CD4-positive, alpha-beta T cell treated with Interleukin-4 for 1 hour (primary cell): Measurements from ENCODE around the gene CGB1.
A peak's percentile ranks its signal among the peaks of the same experiment; 100 is the strongest.

Source experiments
- DNase-seq, 2 donors: peaks; one replicate each; pipeline ENCODE4 v3.0.0-alpha.2; 2020 to 2022

The CGB1 gene

DNA sequence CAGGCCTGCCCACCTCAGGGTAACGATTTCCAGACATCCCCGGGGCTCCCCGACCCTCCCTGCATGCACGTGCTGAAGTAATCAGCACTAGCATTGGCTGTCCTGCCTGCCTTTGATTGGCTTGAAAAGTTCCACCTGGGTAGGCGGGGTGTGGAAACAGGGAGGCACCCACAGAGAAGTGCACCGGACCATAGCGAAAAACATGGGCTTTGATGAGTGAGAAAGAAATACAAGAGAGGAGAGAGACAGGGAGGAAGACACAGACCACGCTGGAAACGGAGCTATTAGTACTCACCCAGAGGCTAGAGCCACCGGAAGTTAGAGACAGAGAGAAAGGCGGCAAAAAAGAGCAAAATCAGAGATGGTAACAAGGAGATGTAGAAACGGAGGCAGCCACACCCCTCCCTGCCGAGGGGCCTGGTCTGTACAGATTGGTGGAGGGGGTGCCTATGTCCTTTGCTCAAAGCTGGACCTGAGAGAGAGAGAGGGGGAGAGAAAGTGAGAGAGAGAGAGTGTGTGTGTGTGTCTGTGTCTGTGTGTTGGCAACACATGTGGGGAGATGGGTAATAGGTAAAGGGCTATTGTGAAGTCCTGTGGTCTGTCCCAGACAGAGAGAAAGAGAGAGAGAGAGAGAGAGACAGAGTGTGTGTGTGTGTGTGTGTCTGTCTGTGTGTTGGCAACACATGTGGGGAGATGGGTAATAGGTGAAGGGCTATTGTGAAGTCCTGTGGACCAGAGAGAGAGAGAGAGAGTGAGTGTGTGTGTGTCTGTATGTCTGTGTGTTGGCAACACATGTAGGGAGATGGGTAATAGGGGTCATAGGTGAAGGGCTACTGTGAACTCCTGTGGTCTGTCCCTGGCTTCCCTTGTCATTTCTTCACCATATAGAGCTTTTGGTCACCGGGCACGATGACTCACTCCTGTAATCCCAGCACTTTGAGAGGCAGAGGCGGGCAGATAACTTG is 15.5 kb downstream of the CGB1 start:
- DNase-seq = no peak

DNA sequence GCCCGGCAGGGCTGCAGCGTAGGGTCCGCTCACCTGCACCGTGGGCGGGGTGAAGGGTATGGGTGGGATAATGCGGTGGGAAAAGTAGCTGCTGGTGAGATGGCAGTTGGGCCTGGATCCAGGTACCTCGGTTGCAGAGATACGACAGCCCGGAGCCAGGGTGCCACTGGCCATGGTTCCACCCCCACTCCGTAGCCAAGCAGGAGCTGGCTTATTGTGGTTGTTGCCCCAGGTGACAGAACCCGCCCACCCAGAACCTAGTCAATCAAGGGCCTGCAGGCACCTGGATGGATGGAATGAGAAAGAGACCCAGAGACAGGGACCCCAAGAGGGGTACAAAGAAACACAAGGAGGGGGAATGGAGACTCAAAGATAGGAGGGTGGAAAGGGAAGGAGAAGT is 16.4 kb downstream of the CGB1 start:
- no peak for DNase-seq

GRCh38 chr19:49019242-49019932 is 17.3 kb downstream of the CGB1 start:
- peak; percentile 70 to 72 for DNase-seq

GRCh38 chr19:49018388-49019241 is 18.1 kb downstream of the CGB1 start:
- peak in 1 of 2 donors; percentile 19 for DNase-seq

GRCh38 chr19:49017666-49018351 is 18.9 kb downstream of the CGB1 start:
- DNase-seq = peak; percentile 72 to 73

GRCh38 chr19:49017041-49017665 is 19.5 kb downstream of the CGB1 start, which contains the start of gene LHB:
TSS of gene LHB (minus strand) at chr19:49017091. CDS start at chr19:49017081, 10 bp downstream.
- DNase-seq = no peak

DNA sequence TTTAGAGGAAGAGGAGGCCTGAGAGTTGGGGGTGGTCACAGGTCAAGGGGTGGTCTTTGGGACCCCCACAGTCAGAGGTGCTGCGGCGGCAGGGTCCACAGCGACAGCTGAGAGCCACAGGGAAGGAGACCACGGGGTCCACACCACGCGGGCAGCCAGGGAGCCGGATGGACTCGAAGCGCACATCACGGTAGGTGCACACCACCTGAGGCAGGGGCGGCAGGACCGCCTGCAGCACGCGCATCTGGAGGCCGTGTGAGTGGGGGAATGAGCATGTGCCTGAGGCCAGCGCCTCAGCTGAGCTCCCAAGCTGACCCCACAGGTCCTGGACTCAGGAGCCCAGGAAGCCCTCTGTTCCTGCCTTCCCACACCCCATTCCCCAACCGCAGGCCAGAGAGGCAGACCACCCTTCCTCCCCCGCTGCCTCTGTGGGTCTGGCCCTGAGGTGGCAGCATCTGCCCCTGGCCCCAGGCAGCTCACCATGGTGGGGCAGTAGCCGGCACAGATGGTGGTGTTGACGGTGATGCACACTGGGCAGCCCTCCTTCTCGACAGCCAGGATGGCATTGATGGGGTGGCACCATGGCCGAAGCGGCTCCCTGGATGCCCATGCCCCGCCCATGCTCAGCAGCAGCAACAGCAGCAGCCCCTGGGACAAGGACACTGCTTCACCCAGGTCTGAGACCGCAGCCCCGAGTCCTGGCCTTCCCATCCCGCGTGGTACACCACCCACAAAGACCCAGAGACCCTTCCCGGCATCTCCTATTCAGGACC is 20.4 kb downstream of the CGB1 start:
- no peak for DNase-seq

DNA sequence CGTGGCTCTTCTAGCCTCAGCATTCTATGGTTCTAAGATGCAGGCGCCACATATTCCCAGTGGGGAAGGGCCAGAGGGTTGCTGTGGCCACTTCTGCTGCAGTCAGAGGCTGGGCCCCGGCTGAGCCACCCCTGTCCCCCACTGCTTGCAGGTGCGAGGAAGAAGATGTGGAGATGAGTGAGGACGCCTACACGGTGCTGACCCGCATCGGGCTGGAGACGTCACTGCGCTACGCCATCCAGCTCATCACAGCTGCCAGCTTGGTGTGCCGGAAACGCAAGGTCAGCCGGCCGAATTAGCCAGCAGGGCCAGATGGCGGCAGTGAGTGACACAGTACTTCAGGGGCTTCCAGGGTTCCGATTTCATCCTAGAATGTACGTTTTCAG is 21.8 kb downstream of the CGB1 start:
- DNase-seq = no peak

DNA sequence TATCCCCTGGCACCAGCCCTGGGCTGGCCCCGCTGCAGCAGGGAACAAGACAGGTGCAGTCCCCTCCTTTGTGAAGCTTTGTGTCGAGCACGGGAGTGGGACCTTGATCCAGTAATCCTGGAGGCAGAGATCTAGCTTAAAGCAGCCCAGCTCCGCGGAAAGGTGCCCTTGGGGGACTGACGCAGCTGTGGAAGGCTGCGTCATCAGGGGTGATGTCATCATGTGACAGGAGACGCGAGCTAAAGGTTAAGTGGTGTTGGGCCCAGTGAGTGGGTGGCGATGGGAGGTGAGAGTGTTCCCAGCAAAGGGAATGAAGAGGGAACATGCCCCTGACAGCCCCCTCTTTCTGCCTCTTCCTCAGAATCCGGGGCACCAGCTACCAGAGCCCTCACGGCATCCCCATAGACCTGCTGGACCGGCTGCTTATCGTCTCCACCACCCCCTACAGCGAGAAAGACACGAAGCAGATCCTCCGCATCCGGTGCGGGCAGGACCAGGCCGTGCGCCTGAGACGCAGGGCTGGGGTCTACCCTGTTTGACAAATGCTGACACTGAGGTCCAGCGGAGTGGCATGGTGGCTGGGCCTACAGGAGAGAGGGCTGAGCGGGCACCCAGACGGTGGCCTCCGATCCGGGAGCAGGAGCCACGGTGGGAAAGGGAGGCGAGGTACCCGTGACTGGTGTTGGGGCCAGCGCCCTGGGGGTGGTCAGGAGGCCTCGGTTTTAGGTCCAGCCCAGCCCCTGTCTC is 22.4 kb downstream of the CGB1 start:
- no peak for DNase-seq

GRCh38 chr19:49011194-49011593 is 25.5 kb downstream of the CGB1 start:
- DNase-seq = no peak

GRCh38 chr19:49010453-49010852 is 26.2 kb downstream of the CGB1 start:
- DNase-seq = no peak

- DNase-seq = no peak
These were observed 26.9 kb downstream of the CGB1 start for GRCh38 chr19:49009828-49010227.

- DNase-seq = no peak
These were observed 29.8 kb downstream of the CGB1 start for GRCh38 chr19:49006905-49007304.

- DNase-seq = no peak
These were observed 31.6 kb downstream of the CGB1 start for GRCh38 chr19:49004964-49005614.

DNA sequence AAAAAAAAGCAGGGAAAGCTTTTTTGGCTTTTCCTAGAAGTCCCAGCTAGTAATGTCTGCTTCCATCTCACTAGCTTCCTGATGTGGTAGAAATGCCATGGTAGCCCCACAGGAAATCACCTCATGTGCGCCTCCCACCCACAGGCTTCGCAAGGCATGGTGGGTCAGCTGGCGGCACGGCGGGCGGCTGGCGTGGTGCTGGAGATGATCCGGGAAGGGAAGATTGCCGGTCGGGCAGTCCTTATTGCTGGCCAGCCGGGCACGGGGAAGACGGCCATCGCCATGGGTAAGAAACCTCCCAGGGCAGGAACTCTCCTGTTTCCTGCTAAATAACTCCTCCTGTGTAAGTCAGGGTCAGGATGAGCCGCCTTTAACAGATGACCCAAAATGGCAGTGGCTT is 32.6 kb downstream of the CGB1 start:
- no peak for DNase-seq

GRCh38 chr19:48999481-49000325 is 37.0 kb downstream of the CGB1 start:
- DNase-seq = peak; percentile 67 to 78

- DNase-seq = peak; percentile 39 to 50
These were observed 38.7 kb downstream of the CGB1 start for GRCh38 chr19:48997972-48998371.

DNA sequence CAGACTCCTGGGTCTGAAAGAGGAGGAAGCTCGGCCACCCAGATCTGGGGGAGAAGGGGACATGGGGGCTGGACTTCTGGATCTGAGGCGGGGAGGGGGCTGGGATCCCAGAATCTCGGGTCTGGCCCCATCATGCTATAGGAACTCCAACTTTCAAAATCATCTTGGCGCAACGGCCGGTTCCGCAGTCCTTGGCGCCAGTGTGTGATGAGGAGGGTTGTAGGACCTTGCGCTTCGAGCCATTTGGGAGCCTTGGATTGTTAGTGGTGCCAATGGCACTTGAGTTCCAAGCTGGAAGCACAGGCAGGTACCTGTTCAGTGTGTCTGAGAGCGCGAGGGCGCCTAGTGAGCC is 42.7 kb downstream of the CGB1 start:
- DNase-seq = no peak
